HG03095 (cell line): ENCODE data around the gene SLC44A5.
A peak's percentile ranks its signal among the peaks of the same experiment; 100 is the strongest.
"Not testable (repeated sequence)": the region's sequence is repeated elsewhere in the genome, so short reads cannot be mapped to it uniquely, and the experiment has no call there.

Source experiments
- ATAC-seq: cut with Tn5 transposase; IDR thresholded peaks from one replicate; pipeline ENCODE4 v1.9.1; 2021; ENCODE audit warnings: moderate library complexity; ENCODE audit not compliant: unreplicated experiment

SLC44A5 gene

GRCh38 chr1:75293270-75293669, 317.6 kb downstream of the SLC44A5 start:
- ATAC-seq = no peak

GRCh38 chr1:75292013-75292412, 318.9 kb downstream of the SLC44A5 start:
- ATAC-seq = no peak

GRCh38 chr1:75276385-75276784, 334.5 kb downstream of the SLC44A5 start:
- ATAC-seq = no peak

- ATAC-seq = no peak
Observed at GRCh38 chr1:75275631-75276030, 335.3 kb downstream of the SLC44A5 start.

GRCh38 chr1:75274920-75275506, 335.9 kb downstream of the SLC44A5 start:
- ATAC-seq = no peak

GRCh38 chr1:75273110-75273509, 337.8 kb downstream of the SLC44A5 start:
- ATAC-seq = no peak

GRCh38 chr1:75265792-75266191, 345.1 kb downstream of the SLC44A5 start:
- peak; percentile 70 for ATAC-seq

- no peak for ATAC-seq
Observed at GRCh38 chr1:75264112-75264511, 346.8 kb downstream of the SLC44A5 start.

- ATAC-seq = not testable (repeated sequence)
Observed at GRCh38 chr1:75263616-75264015, 347.3 kb downstream of the SLC44A5 start.

GRCh38 chr1:75261946-75262345, 349.0 kb downstream of the SLC44A5 start:
- not testable (repeated sequence) for ATAC-seq

GRCh38 chr1:75258351-75258750, 352.6 kb downstream of the SLC44A5 start:
- no peak for ATAC-seq

- ATAC-seq = no peak
Observed at GRCh38 chr1:75257424-75257823, 353.5 kb downstream of the SLC44A5 start.

GRCh38 chr1:75250114-75250513, 360.8 kb downstream of the SLC44A5 start:
- not testable (repeated sequence) for ATAC-seq

GRCh38 chr1:75245239-75245638, 365.7 kb downstream of the SLC44A5 start:
- ATAC-seq = no peak

- no peak for ATAC-seq
Observed at GRCh38 chr1:75243124-75243523, 367.8 kb downstream of the SLC44A5 start.

- ATAC-seq = no peak
Observed at GRCh38 chr1:75237316-75237715, 373.6 kb downstream of the SLC44A5 start.

- no peak for ATAC-seq
Observed at GRCh38 chr1:75234562-75234961, 376.4 kb downstream of the SLC44A5 start.

GRCh38 chr1:75233302-75233929, 377.5 kb downstream of the SLC44A5 start:
- ATAC-seq = peak; percentile 94

GRCh38 chr1:75220072-75220471, 390.8 kb downstream of the SLC44A5 start:
- ATAC-seq = no peak

- no peak for ATAC-seq
Observed at GRCh38 chr1:75214017-75214416, 396.9 kb downstream of the SLC44A5 start.

- no peak for ATAC-seq
Observed at GRCh38 chr1:75211648-75212047, 399.3 kb downstream of the SLC44A5 start.

- ATAC-seq = no peak
Observed at GRCh38 chr1:75208862-75209261, 402.1 kb downstream of the SLC44A5 start.
